Coronary artery (tissue), 2 donors: ENCODE data around the gene PSMD13.

Experiments
- DNase-seq: peaks from one replicate; pipeline ENCODE4 v3.0.0-alpha.2; 2017; ENCODE audit warnings: low spot score
- H3K27ac ChIP-seq, 2 donors: fragments of 200-600 bp; sonication (generic); one replicate each; pipeline ENCODE4 v1.5.1; 2016 to 2019
- H3K4me3 ChIP-seq: fragments of 200-600 bp; sonication (generic); 2 replicates; pipeline ENCODE4 v1.5.1; 2016; ENCODE audit warnings: mild to moderate bottlenecking, moderate library complexity
- CTCF ChIP-seq: fragments of 200-600 bp; sonication (generic); IDR thresholded peaks from one replicate; pipeline ENCODE4 v1.5.1; 2019; ENCODE audit warnings: antibody characterized with exemption

The PSMD13 gene

DNA sequence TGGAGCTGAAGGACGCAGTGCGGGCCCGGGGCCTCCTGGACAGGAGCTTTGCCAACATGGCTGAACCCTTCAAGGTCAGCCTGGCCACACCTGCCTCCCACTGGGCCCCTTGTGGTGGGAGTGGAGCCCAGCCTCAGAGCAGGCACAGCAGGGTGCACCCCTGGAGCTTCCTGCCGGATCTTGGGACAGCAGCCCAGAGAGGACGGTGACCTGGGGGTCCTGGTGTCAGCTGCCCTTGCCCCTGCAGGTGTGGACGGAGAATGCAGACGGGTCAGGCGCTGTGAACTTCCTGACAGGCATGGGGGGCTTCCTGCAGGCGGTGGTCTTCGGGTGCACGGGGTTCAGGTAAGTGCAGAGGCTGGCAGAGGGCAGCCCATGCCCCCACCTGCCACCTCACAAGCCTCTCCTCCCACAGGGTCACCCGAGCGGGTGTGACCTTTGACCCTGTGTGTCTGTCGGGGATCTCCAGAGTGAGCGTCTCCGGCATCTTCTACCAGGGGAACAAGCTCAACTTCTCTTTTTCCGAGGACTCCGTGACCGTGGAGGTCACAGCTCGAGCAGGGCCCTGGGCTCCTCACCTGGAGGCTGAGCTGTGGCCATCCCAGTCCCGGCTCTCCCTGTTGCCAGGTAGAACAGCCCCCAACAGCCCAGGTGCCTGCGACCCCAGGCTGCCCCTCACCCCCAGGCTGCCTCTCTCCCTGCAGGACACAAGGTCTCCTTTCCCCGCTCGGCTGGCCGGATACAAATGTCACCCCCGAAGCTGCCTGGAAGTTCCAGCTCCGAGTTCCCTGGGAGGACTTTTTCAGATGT lies 57.3 kb downstream of the PSMD13 start:
- H3K4me3 ChIP-seq: no peak overlapping the region
- TF ChIP-seq CTCF: no peak
- no peak for DNase-seq
- no peak overlapping the region for H3K27ac ChIP-seq

DNA sequence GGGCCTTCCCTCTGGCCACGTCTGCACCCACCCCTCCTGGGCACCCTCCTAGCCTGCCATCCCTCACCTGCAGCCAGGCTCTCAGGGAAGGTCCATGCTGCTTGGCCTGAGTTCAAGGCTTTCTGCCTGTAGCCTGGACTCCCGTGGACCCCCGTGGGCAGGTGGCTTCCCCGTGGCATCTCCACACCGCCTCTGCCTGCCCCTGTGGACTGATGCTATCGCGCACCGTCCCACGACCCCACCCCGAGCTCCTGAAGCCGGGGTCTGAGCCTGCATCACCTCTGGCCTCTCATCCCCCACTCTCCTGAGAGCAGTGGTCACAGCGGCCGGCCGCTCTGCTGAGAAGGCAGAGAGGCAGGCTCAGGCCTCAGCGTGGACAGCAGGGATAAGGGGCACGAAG lies 58.0 kb downstream of the PSMD13 start:
- Histone ChIP-seq H3K4me3 (no peak overlapping the region), H3K27ac (no peak overlapping the region)
- DNase-seq: no peak
- TF ChIP-seq CTCF: no peak

DNA sequence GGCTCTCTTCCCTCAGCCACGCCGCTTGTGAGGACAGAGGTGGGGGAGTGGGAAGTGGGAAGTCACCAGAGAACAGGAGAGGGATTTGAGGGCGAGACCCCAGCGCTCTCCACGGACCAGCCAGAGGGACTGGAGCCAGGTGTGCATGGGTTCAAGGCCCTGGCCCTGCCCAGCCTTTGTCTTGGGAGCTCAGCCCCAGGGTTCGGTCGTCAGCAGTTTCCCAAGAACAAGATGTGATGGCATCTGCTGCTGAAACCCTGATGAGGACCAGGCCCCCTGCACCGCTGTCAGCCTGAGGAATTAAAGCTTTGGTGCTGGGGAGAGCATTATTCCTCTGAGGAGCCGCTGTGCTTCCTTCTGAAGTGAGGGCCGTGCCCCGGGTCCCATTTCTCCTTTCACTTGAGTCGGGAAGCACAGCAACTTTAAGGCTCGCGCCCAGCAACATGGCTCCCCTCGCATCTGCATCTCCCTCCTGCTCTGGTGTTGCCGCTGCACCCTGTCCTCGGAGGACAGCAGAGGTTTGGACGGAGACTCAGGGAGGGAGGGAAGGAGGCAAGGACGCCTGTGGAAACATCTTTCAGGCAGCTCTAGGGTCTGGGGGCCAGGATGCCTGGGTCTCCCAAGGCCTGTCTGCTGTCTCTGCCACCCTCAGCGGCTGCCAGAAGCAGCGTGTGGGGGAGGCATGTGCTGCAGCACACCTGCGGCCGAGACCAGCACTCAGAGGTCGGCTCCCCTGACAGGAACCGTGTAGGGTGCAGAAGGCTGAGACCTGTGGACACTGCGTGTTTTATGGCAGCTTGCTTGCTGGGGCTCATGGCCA lies 58.8 kb downstream of the PSMD13 start:
- H3K4me3 ChIP-seq: no peak overlapping the region
- no peak for DNase-seq
- TF ChIP-seq CTCF: no peak
- no peak overlapping the region for H3K27ac ChIP-seq

GRCh38 chr11:296171-297050 lies 59.6 kb downstream of the PSMD13 start:
- no peak overlapping the region for H3K4me3 ChIP-seq
- DNase-seq: no peak

DNA sequence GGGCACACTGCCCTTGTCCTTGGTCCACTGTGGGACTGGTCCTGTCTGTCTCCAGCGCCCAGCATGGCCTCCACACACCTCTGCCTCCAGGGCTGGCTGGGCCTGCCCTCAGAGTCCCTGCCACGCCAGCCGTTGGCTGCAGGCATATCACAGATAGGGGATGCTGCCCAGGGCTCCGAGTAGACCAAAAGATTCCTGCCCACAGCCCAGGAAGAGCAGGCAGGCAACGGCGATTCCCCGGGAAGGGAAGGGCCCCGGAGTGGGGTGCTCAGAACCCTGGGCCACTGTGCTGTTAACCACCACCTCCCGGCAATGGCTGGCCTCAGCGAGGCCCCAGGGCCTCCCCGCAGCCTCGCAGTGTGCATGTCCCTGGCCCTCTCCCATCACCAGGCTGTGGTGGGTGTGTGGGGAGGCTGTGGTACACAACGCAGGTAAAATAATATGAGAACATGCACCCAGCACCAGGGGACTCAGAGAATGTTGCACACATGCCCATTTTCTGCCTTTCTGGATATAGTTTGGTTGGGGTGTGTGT lies 60.3 kb downstream of the PSMD13 start:
- no peak for DNase-seq
- no peak for TF ChIP-seq CTCF
- H3K27ac ChIP-seq: no peak overlapping the region
- no peak overlapping the region for H3K4me3 ChIP-seq

More at GRCh38 chr11:296171-297050, 59.6 kb downstream of the PSMD13 start:
- no peak overlapping the region for H3K27ac ChIP-seq
- TF ChIP-seq CTCF: no peak

GRCh38 chr11:297586-298405 lies 61.0 kb downstream of the PSMD13 start:
- no peak for TF ChIP-seq CTCF
- no peak for DNase-seq
- no peak overlapping the region for H3K27ac ChIP-seq
- no peak overlapping the region for H3K4me3 ChIP-seq
